ENCODE results near the gene LHX4.

DNA sequence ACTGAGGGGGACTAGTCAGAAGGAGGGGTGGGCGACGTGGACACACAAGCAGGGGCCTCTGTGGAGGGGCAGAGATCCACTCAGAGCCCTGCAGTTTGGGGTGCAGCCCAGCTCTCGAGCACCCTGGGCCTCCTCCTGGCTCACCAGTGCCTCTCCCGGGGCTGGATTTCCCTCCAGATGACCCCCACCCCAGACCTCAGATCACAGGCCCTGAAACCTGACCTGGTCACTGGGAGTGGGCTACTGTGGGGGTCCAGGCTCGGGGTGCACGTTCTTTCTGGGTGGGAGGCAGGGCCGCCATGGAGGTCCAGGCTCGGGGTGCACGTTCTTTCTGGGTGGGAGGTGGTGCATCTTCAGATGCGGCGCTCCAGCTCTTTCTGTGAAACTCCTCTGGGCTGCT, 10.3 kb upstream of the LHX4 start:
- TF ChIP-seq GABPA (IDR thresholded peaks at IDR 0.05 in 1 of 2, conservative IDR thresholded peaks at IDR 0.05 in 1 of 2) (no peak), FOXA1 (IDR thresholded peaks at IDR 0.05) (no peak), TAF1 (conservative IDR thresholded peaks at IDR 0.05) (no peak), RAD21 (IDR thresholded peaks at IDR 0.05) (no peak), HNF4G (IDR thresholded peaks at IDR 0.05) (no peak), EGR1 (IDR thresholded peaks at IDR 0.05; ENCODE audit: low read depth in 2 of 2) (no peak), YY1 (IDR thresholded peaks at IDR 0.05) (no peak)
- TF ChIP-seq, protein P1, sequence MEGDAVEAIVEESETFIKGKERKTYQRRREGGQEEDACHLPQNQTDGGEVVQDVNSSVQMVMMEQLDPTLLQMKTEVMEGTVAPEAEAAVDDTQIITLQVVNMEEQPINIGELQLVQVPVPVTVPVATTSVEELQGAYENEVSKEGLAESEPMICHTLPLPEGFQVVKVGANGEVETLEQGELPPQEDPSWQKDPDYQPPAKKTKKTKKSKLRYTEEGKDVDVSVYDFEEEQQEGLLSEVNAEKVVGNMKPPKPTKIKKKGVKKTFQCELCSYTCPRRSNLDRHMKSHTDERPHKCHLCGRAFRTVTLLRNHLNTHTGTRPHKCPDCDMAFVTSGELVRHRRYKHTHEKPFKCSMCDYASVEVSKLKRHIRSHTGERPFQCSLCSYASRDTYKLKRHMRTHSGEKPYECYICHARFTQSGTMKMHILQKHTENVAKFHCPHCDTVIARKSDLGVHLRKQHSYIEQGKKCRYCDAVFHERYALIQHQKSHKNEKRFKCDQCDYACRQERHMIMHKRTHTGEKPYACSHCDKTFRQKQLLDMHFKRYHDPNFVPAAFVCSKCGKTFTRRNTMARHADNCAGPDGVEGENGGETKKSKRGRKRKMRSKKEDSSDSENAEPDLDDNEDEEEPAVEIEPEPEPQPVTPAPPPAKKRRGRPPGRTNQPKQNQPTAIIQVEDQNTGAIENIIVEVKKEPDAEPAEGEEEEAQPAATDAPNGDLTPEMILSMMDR (IDR thresholded peaks at IDR 0.05; ENCODE audit: low read depth, low read length, missing input control), result no peak
- TF ChIP-seq, protein P2, sequence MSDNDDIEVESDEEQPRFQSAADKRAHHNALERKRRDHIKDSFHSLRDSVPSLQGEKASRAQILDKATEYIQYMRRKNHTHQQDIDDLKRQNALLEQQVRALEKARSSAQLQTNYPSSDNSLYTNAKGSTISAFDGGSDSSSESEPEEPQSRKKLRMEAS (IDR thresholded peaks at IDR 0.05), result no peak
- TF ChIP-seq, protein P3, sequence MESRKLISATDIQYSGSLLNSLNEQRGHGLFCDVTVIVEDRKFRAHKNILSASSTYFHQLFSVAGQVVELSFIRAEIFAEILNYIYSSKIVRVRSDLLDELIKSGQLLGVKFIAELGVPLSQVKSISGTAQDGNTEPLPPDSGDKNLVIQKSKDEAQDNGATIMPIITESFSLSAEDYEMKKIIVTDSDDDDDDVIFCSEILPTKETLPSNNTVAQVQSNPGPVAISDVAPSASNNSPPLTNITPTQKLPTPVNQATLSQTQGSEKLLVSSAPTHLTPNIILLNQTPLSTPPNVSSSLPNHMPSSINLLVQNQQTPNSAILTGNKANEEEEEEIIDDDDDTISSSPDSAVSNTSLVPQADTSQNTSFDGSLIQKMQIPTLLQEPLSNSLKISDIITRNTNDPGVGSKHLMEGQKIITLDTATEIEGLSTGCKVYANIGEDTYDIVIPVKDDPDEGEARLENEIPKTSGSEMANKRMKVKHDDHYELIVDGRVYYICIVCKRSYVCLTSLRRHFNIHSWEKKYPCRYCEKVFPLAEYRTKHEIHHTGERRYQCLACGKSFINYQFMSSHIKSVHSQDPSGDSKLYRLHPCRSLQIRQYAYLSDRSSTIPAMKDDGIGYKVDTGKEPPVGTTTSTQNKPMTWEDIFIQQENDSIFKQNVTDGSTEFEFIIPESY (IDR thresholded peaks at IDR 0.05), result no peak
- TF ChIP-seq, protein P4, sequence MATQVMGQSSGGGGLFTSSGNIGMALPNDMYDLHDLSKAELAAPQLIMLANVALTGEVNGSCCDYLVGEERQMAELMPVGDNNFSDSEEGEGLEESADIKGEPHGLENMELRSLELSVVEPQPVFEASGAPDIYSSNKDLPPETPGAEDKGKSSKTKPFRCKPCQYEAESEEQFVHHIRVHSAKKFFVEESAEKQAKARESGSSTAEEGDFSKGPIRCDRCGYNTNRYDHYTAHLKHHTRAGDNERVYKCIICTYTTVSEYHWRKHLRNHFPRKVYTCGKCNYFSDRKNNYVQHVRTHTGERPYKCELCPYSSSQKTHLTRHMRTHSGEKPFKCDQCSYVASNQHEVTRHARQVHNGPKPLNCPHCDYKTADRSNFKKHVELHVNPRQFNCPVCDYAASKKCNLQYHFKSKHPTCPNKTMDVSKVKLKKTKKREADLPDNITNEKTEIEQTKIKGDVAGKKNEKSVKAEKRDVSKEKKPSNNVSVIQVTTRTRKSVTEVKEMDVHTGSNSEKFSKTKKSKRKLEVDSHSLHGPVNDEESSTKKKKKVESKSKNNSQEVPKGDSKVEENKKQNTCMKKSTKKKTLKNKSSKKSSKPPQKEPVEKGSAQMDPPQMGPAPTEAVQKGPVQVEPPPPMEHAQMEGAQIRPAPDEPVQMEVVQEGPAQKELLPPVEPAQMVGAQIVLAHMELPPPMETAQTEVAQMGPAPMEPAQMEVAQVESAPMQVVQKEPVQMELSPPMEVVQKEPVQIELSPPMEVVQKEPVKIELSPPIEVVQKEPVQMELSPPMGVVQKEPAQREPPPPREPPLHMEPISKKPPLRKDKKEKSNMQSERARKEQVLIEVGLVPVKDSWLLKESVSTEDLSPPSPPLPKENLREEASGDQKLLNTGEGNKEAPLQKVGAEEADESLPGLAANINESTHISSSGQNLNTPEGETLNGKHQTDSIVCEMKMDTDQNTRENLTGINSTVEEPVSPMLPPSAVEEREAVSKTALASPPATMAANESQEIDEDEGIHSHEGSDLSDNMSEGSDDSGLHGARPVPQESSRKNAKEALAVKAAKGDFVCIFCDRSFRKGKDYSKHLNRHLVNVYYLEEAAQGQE (IDR thresholded peaks at IDR 0.05), result no peak
- TF ChIP-seq, protein P5, sequence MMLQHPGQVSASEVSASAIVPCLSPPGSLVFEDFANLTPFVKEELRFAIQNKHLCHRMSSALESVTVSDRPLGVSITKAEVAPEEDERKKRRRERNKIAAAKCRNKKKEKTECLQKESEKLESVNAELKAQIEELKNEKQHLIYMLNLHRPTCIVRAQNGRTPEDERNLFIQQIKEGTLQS (IDR thresholded peaks at IDR 0.05), result no peak

All from liver (tissue), 3 donors.